ENCODE measurements around the gene SCN3B.

DNA sequence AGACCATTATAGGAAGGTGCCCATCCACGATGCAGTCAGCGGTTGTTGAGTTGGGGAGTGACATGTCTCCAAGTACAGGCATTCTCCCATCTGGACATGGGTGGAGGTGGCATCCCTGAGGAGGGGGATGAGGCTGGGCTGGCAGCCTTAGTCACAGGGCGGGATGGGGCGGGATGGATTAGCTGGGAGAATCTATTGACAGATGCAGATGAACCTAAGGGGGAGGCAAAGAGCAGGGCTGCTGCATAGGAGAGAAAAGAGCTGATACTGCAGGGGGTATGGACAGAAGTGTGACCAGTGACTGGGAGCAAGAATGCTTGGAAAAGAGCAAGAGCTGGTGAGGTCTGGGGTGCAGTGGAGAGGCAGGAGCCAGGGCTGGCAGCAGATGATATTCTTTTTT is 42.7 kb downstream of the SCN3B start:
- TF ChIP-seq, protein P1, sequence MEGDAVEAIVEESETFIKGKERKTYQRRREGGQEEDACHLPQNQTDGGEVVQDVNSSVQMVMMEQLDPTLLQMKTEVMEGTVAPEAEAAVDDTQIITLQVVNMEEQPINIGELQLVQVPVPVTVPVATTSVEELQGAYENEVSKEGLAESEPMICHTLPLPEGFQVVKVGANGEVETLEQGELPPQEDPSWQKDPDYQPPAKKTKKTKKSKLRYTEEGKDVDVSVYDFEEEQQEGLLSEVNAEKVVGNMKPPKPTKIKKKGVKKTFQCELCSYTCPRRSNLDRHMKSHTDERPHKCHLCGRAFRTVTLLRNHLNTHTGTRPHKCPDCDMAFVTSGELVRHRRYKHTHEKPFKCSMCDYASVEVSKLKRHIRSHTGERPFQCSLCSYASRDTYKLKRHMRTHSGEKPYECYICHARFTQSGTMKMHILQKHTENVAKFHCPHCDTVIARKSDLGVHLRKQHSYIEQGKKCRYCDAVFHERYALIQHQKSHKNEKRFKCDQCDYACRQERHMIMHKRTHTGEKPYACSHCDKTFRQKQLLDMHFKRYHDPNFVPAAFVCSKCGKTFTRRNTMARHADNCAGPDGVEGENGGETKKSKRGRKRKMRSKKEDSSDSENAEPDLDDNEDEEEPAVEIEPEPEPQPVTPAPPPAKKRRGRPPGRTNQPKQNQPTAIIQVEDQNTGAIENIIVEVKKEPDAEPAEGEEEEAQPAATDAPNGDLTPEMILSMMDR (conservative IDR thresholded peaks at IDR 0.05) = no peak
- TF ChIP-seq ZFX (IDR thresholded peaks at IDR 0.05) = no peak

Measured in C4-2B (cell line).